Ovary (tissue), 9 donors: ENCODE measurements around the gene DPAGT1. TPM values are rescaled to one million over a fixed set of nuclear protein-coding genes. Genes with fewer than 3 reads are reported as not detected.
A peak's percentile ranks its signal among the peaks of the same experiment; 100 is the strongest.

Experiments used
- DNase-seq, 5 donors: peaks; one replicate each; pipeline ENCODE4 v3.0.0-alpha.2; 2019 to 2020
- H3K27ac ChIP-seq, 2 donors: fragments of 200-600 bp; one replicate each; pipeline versions ENCODE4 v1.5.1 to v1.8.0; 2019 to 2022
- H3K27me3 ChIP-seq: fragments of 200-600 bp; one replicate; pipeline ENCODE4 v1.8.0; 2022
- H3K36me3 ChIP-seq: fragments of 200-600 bp; sonication (generic); one replicate; pipeline ENCODE4 v1.5.1; 2019
- H3K4me1 ChIP-seq: one replicate; pipeline ENCODE4 v1.8.1; 2013; ENCODE audit warnings: mild to moderate bottlenecking, moderate library complexity; ENCODE audit not compliant: insufficient read depth
- H3K4me3 ChIP-seq: fragments of 200-600 bp; sonication (generic); one replicate; pipeline ENCODE4 v1.5.1; 2017
- H3K9me3 ChIP-seq, 2 donors: fragments of 200-600 bp in 1 of 2; sonication (generic) in 1 of 2; one replicate each; pipeline versions ENCODE4 v1.5.1 to v1.8.1; 2013 to 2019; ENCODE audit warnings: mild to moderate bottlenecking in 1 of 2, moderate library complexity in 1 of 2
- CTCF ChIP-seq, 3 donors: fragments of 450-650 bp in 2 of 3; fragments of 200-600 bp in 1 of 3; IDR thresholded peaks; one replicate each; pipeline versions ENCODE4 v1.5.1 to v1.8.0; 2016 to 2022; ENCODE audit warnings: antibody characterized with exemption in 3 of 3, mild to moderate bottlenecking in 1 of 3
- EP300 ChIP-seq: sonication (generic); formaldehyde crosslinking; IDR thresholded peaks from one replicate; pipeline ENCODE4 v1.6.1; 2017; ENCODE audit warnings: antibody characterized with exemption
- POLR2A ChIP-seq: fragments of 450-650 bp; IDR thresholded peaks from one replicate; pipeline ENCODE4 v1.6.1; 2017; ENCODE audit warnings: antibody characterized with exemption, mild to moderate bottlenecking, moderate library complexity
- WGBS, 3 donors: extraction: QIAGEN DNeasy Blood & Tissue Kit in 1 of 3; methylation state at CpG; one replicate each; pipeline versions ENCODE4 v1.1.5 to v1.1.7; 2013 to 2017; 5-methylcytosine and 5-hydroxymethylcytosine counted together
- intact Hi-C, 4 donors: fragments of 100-400 bp; cut with DNase I; formaldehyde crosslinking; loops; one replicate each; pipeline versions ENCODE4 v1.11.0 to v1.15.1; 2022 to 2023
- polyA plus RNA-seq, 2 donors: library from polyadenylated mRNA; stranded (reverse); fragments of 200-250 nt in 1 of 2; fragments of 350-450 nt in 1 of 2; fragmentation: Illumina TruSeq in 1 of 2; extraction: RNeasy Lipid Tissue Mini Kit (QIAGEN cat#74804) in 1 of 2; gene quantifications; one replicate each; pipeline ENCODE4 v1.2.3, GENCODE V29; 2013 to 2014
- total RNA-seq, 7 donors: library from RNA; depleted of rRNA in 2 of 7; stranded (reverse); fragments of >200 nt in 2 of 7; fragmentation: NEBNext Ultra II Directional in 3 of 7; extraction: Animal tissue kit (Norgen Biotek cat#: 25700) in 3 of 7; gene quantifications; one replicate each; pipeline versions ENCODE4 v1.1.0 to v1.2.4, GENCODE V29; 2016 to 2023
- donor health status: DM: no; HTN: no; CAD: no; lungs with moderate emphysema.
- donor health status: DM: no; HTN: no; CAD: no.
- donor health status: Bipolar disorder and iron deficiency.
- donor health status: DM: yes; HTN: yes; CAD: no.
- donor health status: DM: no; HTN: no; CAD: no.
- donor health status: DM: yes; HTN: yes; CAD: no.

Gene DPAGT1
- total and polyA plus RNA-seq, 9 donors, result 14.1 to 61.4 (median 24.4) TPM

- Histone ChIP-seq H3K4me3 (peak overlapping the region; percentile 92), H3K4me1 (peaks cover 2% of the 10 kb centered on the region), H3K36me3 (no peaks in the 10 kb centered on the region), H3K9me3 (no peaks in the 10 kb centered on the region), H3K27me3 (no peaks in the 10 kb centered on the region), H3K27ac (peak overlapping the region; percentile 80 to 96)
- 0 to 1% (median 0%) methylated on average over 69 to 79 of the region's 79 CpGs for WGBS, 3 donors
- TF ChIP-seq POLR2A (peak; percentile 99), EP300 (no peak), CTCF (IDR thresholded peaks at IDR 0.05) (peak in 2 of 3 donors; percentile 70 to 85)
- DNase-seq, result peak; percentile 98 to 99 (median 99)
- intact Hi-C loops, result loop anchor here in 1 of 4 donors (10.0 kb wide), 1 partner anchor 240 kb away; the partner anchor contains the start of gene RNF26
Observed at GRCh38 chr11:119095066-119095880, 6.4 kb downstream of the DPAGT1 start.

- peak; percentile 81 to 88 (median 86) for DNase-seq
- peak overlapping the region; percentile 92 for H3K4me3 ChIP-seq
- no peaks in the 10 kb centered on the region for H3K36me3 ChIP-seq
- TF ChIP-seq CTCF (IDR thresholded peaks at IDR 0.05), result peak in 1 of 3 donors; percentile 68
- no peak for TF ChIP-seq POLR2A
- H3K27ac ChIP-seq, result peak overlapping the region; percentile 80 to 96
- H3K27me3 ChIP-seq, result no peaks in the 10 kb centered on the region
- H3K9me3 ChIP-seq, result no peaks in the 10 kb centered on the region
- 0 to 3% (median 0%) methylated on average over 5 to 19 of the region's 19 CpGs for WGBS, 3 donors
- peaks cover 2% of the 10 kb centered on the region for H3K4me1 ChIP-seq
- intact Hi-C loops, result loop anchor here in 2 of 4 donors (5.0 to 10.0 kb wide), 2 partner anchors 103 to 240 kb away; partner anchors contain the start of gene RNF26 (in 1 of the 2)
Observed at GRCh38 chr11:119094816-119095065, 6.9 kb downstream of the DPAGT1 start.

GRCh38 chr11:119093942-119094815 is 7.5 kb downstream of the DPAGT1 start:
- peak overlapping the region; percentile 92 for H3K4me3 ChIP-seq
- WGBS, 3 donors, result 0 to 1% (median 1%) methylated on average over 55 to 81 of the region's 81 CpGs
- no peaks in the 10 kb centered on the region for H3K9me3 ChIP-seq
- peaks cover 2% of the 10 kb centered on the region for H3K4me1 ChIP-seq
- H3K36me3 ChIP-seq, result no peaks in the 10 kb centered on the region
- TF ChIP-seq CTCF (IDR thresholded peaks at IDR 0.05), result no peak
- no peak for TF ChIP-seq POLR2A
- TF ChIP-seq EP300, result no peak
- H3K27me3 ChIP-seq, result no peaks in the 10 kb centered on the region
- intact Hi-C loops, result loop anchor here in 2 of 4 donors (5.0 to 10.0 kb wide), 2 partner anchors 103 to 241 kb away; partner anchors contain the start of gene RNF26 (in 1 of the 2)
- DNase-seq, result peak; percentile 40 to 71 (median 56)
- H3K27ac ChIP-seq, result peak overlapping the region; percentile 80 to 96
